Lung (tissue), 12 donors: Measurements from ENCODE around the gene ATP8B1. TPM values are rescaled to one million over a fixed set of nuclear protein-coding genes. Genes with fewer than 3 reads are reported as not detected.

Source experiments
- ATAC-seq: fragments of 200-7000 bp; cut with Tn5 transposase; one replicate; pipeline ENCODE4 v1.9.1; 2020; ENCODE audit warnings: moderate number of reproducible peaks; ENCODE audit not compliant: insufficient read depth, low FRiP score
- DNase-seq, 3 donors: peaks; one replicate each; pipeline ENCODE4 v3.0.0-alpha.2; 2013 to 2017
- H3K27ac ChIP-seq, 2 donors: one replicate each; pipeline ENCODE4 v1.5.1; 2013; ENCODE audit warnings: mild to moderate bottlenecking in 2 of 2, moderate library complexity in 2 of 2, control low read depth in 1 of 2, inconsistent platforms in 1 of 2, low read depth in 1 of 2, low read length in 1 of 2
- H3K27me3 ChIP-seq, 3 donors: one replicate each; pipeline ENCODE4 v1.5.1; 2013; ENCODE audit warnings: low read length in 2 of 3; ENCODE audit not compliant: control insufficient read depth in 3 of 3, insufficient read depth in 3 of 3
- H3K36me3 ChIP-seq, 4 donors: one replicate each; pipeline ENCODE4 v1.5.1; 2013; ENCODE audit warnings: low read length in 4 of 4, mild to moderate bottlenecking in 1 of 4, moderate library complexity in 1 of 4; ENCODE audit not compliant: control insufficient read depth in 4 of 4, insufficient read depth in 4 of 4
- H3K4me1 ChIP-seq, 5 donors: one replicate each; pipeline ENCODE4 v1.5.1; 2013; ENCODE audit warnings: low read length in 5 of 5, mild to moderate bottlenecking in 2 of 5, moderate library complexity in 1 of 5; ENCODE audit not compliant: control insufficient read depth in 5 of 5, insufficient read depth in 5 of 5
- H3K4me3 ChIP-seq: one replicate; pipeline ENCODE4 v1.5.1; 2013; ENCODE audit warnings: mild to moderate bottlenecking, control low read depth, moderate library complexity
- H3K9ac ChIP-seq, 2 donors: one replicate each; pipeline ENCODE4 v1.5.1; 2013; ENCODE audit warnings: low read length in 2 of 2, control low read depth in 1 of 2; ENCODE audit not compliant: insufficient read depth in 1 of 2
- H3K9me3 ChIP-seq, 4 donors: one replicate each; pipeline ENCODE4 v1.5.1; 2013; ENCODE audit warnings: low read length in 3 of 4, mild to moderate bottlenecking in 1 of 4, moderate library complexity in 1 of 4; ENCODE audit not compliant: control insufficient read depth in 4 of 4, insufficient read depth in 3 of 4
- CTCF ChIP-seq: IDR thresholded peaks from 2 replicates; pipeline ENCODE4 v1.5.1; 2012; ENCODE audit warnings: mild to moderate bottlenecking; ENCODE audit errors: control extremely low read depth, extremely low read depth
- WGBS, 2 donors: extraction: QIAGEN DNeasy Blood & Tissue Kit; methylation state at CpG; one replicate each; pipeline ENCODE4 v1.1.7; 2013; 5-methylcytosine and 5-hydroxymethylcytosine counted together
- polyA plus RNA-seq, 2 donors: library from polyadenylated mRNA; stranded (reverse); fragments of 200-250 nt; gene quantifications; one replicate each; pipeline ENCODE4 v1.2.1, GENCODE V29; 2013
- total RNA-seq, 2 donors: library from RNA; depleted of rRNA in 1 of 2; stranded (reverse); fragments of >200 nt in 1 of 2; gene quantifications; one replicate each; pipeline ENCODE4 v1.2.1, GENCODE V29; 2014 to 2021
- donor health status: control.
- donor health status: control.
- donor health status: Bipolar disorder and iron deficiency.
- donor health status: healthy.
- donor health status: DM: yes; HTN: yes; CAD: no.

The ATP8B1 gene
- total and polyA plus RNA-seq, 4 donors: 7.3 to 42.0 (median 18.2) TPM

- Histone ChIP-seq H3K27ac (peak overlapping the region; percentile 95 to 96), H3K36me3 (peaks cover 0 to 12% (median 2%) of the 10 kb centered on the region in 4 donors), H3K4me3 (peak overlapping the region; percentile 75), H3K9ac (peak overlapping the region; percentile 30 to 80), H3K27me3 (no peaks in the 10 kb centered on the region), H3K9me3 (no peaks in the 10 kb centered on the region), H3K4me1 (peaks cover 0 to 9% (median 7%) of the 10 kb centered on the region in 5 donors)
- ATAC-seq (peak; percentile 6), DNase-seq (peak in 1 of 3 donors; percentile 20)
- 0 to 1% methylated on average over 17 to 20 of the region's 20 CpGs for WGBS, 2 donors
- no peak for TF ChIP-seq CTCF
Measured at GRCh38 chr18:57621246-57621604, 181.9 kb downstream of the ATP8B1 start.

- H3K36me3 ChIP-seq: peaks cover 0 to 13% (median 7%) of the 10 kb centered on the region in 4 donors
- 84 to 92% methylated on average over 3 of the region's 3 CpGs for WGBS, 2 donors
- no peak for TF ChIP-seq CTCF
- H3K9ac ChIP-seq: no peak overlapping the region
- no peak overlapping the region for H3K4me3 ChIP-seq
- H3K9me3 ChIP-seq: no peaks in the 10 kb centered on the region
- ATAC-seq (no peak), DNase-seq (no peak)
- peaks cover 0 to 9% (median 7%) of the 10 kb centered on the region in 5 donors for H3K4me1 ChIP-seq
- no peaks in the 10 kb centered on the region for H3K27me3 ChIP-seq
- no peak overlapping the region for H3K27ac ChIP-seq
Measured at GRCh38 chr18:57619876-57620275, 183.2 kb downstream of the ATP8B1 start.

DNA sequence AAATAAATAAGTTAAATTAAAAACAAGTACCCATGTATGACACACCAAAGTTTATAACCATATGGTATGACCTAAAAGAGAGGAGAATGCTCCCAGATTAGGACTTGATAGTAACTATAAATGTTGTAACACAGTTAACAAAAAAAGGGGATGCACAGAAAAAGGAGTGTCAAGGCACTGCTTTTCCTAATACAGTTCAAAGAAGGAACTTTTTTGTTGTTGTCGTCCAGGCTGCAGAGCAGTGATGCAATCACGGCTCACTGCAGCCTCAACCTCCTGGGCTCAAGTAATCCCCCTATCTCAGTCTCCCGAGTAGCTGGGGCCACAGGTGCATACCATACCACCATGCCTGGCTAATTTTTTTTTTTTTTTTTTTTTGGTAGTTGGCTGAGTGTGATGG is 184.2 kb downstream of the ATP8B1 start:
- H3K4me3 ChIP-seq: no peak overlapping the region
- no peak for DNase-seq
- no peak overlapping the region for H3K27ac ChIP-seq
- peaks cover 3 to 17% (median 11%) of the 10 kb centered on the region in 4 donors for H3K36me3 ChIP-seq
- H3K27me3 ChIP-seq: no peaks in the 10 kb centered on the region
- 31 to 62% methylated on average over 3 of the region's 3 CpGs for whole genome bisulfite sequencing, 2 donors
- TF ChIP-seq CTCF: no peak
- no peak for ATAC-seq
- peaks cover 0 to 9% (median 7%) of the 10 kb centered on the region in 5 donors for H3K4me1 ChIP-seq
- H3K9ac ChIP-seq: no peak overlapping the region
- no peaks in the 10 kb centered on the region for H3K9me3 ChIP-seq

- H3K4me1 ChIP-seq: no peaks in the 10 kb centered on the region
- H3K36me3 ChIP-seq: peaks cover 32 to 67% (median 45%) of the 10 kb centered on the region in 4 donors
- no peak overlapping the region for H3K4me3 ChIP-seq
- no peak overlapping the region for H3K27ac ChIP-seq
- WGBS, 2 donors: 91 to 93% methylated on average over 1 of the region's 1 CpG
- H3K9me3 ChIP-seq: no peaks in the 10 kb centered on the region
- H3K9ac ChIP-seq: no peak overlapping the region
- no peak for TF ChIP-seq CTCF
- DNase-seq (no peak), ATAC-seq (no peak)
- H3K27me3 ChIP-seq: no peaks in the 10 kb centered on the region
Measured at GRCh38 chr18:57603871-57604270, 199.2 kb downstream of the ATP8B1 start.
